ENCODE results near the gene GDI1.

DNA sequence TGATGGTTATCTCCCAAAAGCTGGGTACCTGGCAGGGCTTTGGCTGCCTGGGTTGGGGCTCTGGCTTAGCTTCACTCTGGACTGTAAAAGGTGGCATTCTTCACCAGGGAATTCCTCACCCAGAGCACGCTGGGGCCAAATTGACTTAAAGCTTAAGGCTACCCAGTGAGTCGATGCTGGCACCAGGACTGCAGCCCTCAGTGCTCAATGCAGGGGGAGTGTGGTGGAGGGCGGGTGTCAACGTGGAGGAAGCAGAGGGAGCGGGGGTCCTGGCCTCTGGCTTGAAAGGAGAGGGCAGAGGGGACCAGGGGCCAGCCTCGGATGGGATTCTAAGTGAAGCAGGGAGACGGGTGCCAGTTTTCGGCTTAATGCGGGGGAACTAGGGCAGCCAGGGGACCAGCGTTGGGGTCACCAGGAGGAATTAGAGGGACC, 6.5 kb downstream of the GDI1 start:
- TF ChIP-seq, protein P1, sequence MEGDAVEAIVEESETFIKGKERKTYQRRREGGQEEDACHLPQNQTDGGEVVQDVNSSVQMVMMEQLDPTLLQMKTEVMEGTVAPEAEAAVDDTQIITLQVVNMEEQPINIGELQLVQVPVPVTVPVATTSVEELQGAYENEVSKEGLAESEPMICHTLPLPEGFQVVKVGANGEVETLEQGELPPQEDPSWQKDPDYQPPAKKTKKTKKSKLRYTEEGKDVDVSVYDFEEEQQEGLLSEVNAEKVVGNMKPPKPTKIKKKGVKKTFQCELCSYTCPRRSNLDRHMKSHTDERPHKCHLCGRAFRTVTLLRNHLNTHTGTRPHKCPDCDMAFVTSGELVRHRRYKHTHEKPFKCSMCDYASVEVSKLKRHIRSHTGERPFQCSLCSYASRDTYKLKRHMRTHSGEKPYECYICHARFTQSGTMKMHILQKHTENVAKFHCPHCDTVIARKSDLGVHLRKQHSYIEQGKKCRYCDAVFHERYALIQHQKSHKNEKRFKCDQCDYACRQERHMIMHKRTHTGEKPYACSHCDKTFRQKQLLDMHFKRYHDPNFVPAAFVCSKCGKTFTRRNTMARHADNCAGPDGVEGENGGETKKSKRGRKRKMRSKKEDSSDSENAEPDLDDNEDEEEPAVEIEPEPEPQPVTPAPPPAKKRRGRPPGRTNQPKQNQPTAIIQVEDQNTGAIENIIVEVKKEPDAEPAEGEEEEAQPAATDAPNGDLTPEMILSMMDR (IDR thresholded peaks at IDR 0.05): no peak
- TF ChIP-seq POLR2A (IDR thresholded peaks at IDR 0.05): no peak

Measured in Peyer's patch (tissue), 4 donors.